ENCODE results near the gene WDR44. TPM values are rescaled to one million over a fixed set of nuclear protein-coding genes. Genes with fewer than 3 reads are reported as not detected.

WDR44 gene
- total RNA-seq, 1 experiment from 2014 or later = 22.3 TPM

DNA sequence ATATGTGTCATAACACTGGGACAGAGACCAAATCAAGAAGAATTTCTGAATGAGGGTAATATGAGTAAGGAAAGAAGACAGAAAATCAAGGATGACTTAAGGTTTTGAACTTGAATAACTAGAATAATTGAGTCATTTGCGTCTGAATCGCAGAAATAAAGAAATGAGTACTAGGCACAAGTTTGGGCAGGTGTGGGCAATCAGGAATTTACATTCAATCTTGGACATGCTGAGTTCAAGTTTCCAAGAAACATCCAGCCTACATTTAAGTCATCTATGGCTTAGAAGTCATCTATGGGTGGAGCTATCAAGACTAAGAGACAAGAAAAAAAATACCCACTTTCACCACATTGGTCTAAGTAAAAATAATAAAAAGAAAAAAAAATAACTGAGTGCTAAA is 30.4 kb upstream of the WDR44 start:
- intact Hi-C loops (cut with micrococcal nuclease; ENCODE audit: unreplicated experiment) (no loop called here), in situ Hi-C loops (cut with HindIII; ENCODE audit: low pct_unique_long_range_greater_than_20kb, low sequenced_read_pairs) (no loop called here)
- BruUV-seq (replicated peaks) = no TSS peak
- ChIA-PET POLR2A (no interaction called here), CTCF (no interaction called here)
- TF ChIP-seq SIN3A (IDR thresholded peaks at IDR 0.05; ENCODE audit: borderline replicate concordance, insufficient read depth, low read depth, low read length) = no peak
- no peak for TF ChIP-seq REST (IDR thresholded peaks at IDR 0.05; ENCODE audit: insufficient read depth in 1 of 2, low read depth in 2 of 2, low read length in 1 of 2)
- TF ChIP-seq TCF7L2 (IDR thresholded peaks at IDR 0.05; ENCODE audit: low read depth, low read length) = no peak
- TF ChIP-seq POLR2AphosphoS5 (IDR thresholded peaks at IDR 0.05; ENCODE audit: low read depth, low read length) = no peak
- TF ChIP-seq CTCF (IDR thresholded peaks at IDR 0.05) = no peak
- Histone ChIP-seq H3K27ac (ENCODE audit: low read length) (no peak overlapping the region), H3K27me3 (ENCODE audit: control insufficient read depth, insufficient read depth, low read length) (no peaks in the 10 kb centered on the region; the same call in 1 of the 2 replicates), H3K4me3 (ENCODE audit: low read depth in 2 of 2, low read length in 2 of 2) (no peak overlapping the region), H3K9me3 (ENCODE audit: control insufficient read depth, insufficient read depth, low read depth, low read length) (no peaks in the 10 kb centered on the region), H3K36me3 (ENCODE audit: control insufficient read depth, insufficient read depth, low read length) (no peaks in the 10 kb centered on the region), H3K4me1 (ENCODE audit: control insufficient read depth, insufficient read depth, low read length) (no peaks in the 10 kb centered on the region)
- DNase-seq (ENCODE audit: low read depth, low spot score) (no peak), ATAC-seq (no peak)

DNA sequence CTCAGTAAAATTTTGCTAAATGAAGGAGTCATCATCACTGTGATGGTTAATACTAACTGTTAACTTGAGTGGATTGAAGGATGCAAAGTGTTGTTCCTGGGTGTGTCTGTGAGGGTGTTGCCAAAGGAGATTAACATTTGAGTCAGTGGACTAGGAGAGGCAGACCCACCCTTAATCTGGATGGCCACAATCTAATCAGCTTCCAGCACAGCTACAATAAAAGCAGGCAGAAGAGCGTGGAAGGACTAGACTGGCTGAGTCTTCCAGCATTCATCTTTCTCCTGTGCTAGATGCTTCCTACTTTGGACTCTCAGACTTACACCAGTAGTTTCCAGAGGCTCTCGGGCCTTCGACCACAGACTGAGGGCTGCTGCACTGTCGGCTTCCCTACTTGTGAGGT is 21.3 kb upstream of the WDR44 start:
- TF ChIP-seq TCF7L2 (IDR thresholded peaks at IDR 0.05; ENCODE audit: low read depth, low read length) (no peak), SIN3A (IDR thresholded peaks at IDR 0.05; ENCODE audit: borderline replicate concordance, insufficient read depth, low read depth, low read length) (no peak), POLR2AphosphoS5 (IDR thresholded peaks at IDR 0.05; ENCODE audit: low read depth, low read length) (no peak), REST (IDR thresholded peaks at IDR 0.05; ENCODE audit: insufficient read depth in 1 of 2, low read depth in 2 of 2, low read length in 1 of 2) (no peak), CTCF (IDR thresholded peaks at IDR 0.05) (no peak)
- BruUV-seq (replicated peaks) = no TSS peak
- in situ Hi-C loops (cut with HindIII; ENCODE audit: low pct_unique_long_range_greater_than_20kb, low sequenced_read_pairs) (no loop called here), intact Hi-C loops (cut with micrococcal nuclease; ENCODE audit: unreplicated experiment) (no loop called here)
- DNase-seq (ENCODE audit: low read depth, low spot score) (no peak), ATAC-seq (no peak)
- no peak overlapping the region for H3K27ac ChIP-seq (ENCODE audit: low read length)
- no peaks in the 10 kb centered on the region for H3K36me3 ChIP-seq (ENCODE audit: control insufficient read depth, insufficient read depth, low read length)
- H3K27me3 ChIP-seq (ENCODE audit: control insufficient read depth, insufficient read depth, low read length) = 0 out of 2 replicates have a peak, but pooled peaks cover 2% of the 10 kb centered on the region
- ChIA-PET CTCF (no interaction called here), POLR2A (no interaction called here)
- H3K4me3 ChIP-seq (ENCODE audit: low read depth in 2 of 2, low read length in 2 of 2) = no peak overlapping the region
- H3K4me1 ChIP-seq (ENCODE audit: control insufficient read depth, insufficient read depth, low read length) = no peaks in the 10 kb centered on the region
- H3K9me3 ChIP-seq (ENCODE audit: control insufficient read depth, insufficient read depth, low read depth, low read length) = no peaks in the 10 kb centered on the region
